H1 (cell line): ENCODE results near the gene MIGA1. TPM values are rescaled to one million over a fixed set of nuclear protein-coding genes. Genes with fewer than 3 reads are reported as not detected.

ENCODE experiments used
- BACH1 ChIP-seq: IDR thresholded peaks from 2 replicates; pipeline ENCODE4 v1.6.1; 2012; ENCODE audit warnings: low read length, improper control_type of control experiment
- CHD2 ChIP-seq: IDR thresholded peaks from 2 replicates; pipeline ENCODE4 v1.6.1; 2012; ENCODE audit warnings: low read length, improper control_type of control experiment
- EP300 ChIP-seq, 2 experiments: IDR thresholded peaks; 1 replicate in 1 of 2; 2 replicates in 1 of 2; pipeline ENCODE4 v1.6.1; 2011 to 2012; ENCODE audit warnings: low read depth in 2 of 2, low read length in 2 of 2, mild to moderate bottlenecking in 2 of 2, borderline replicate concordance in 1 of 2, inconsistent platforms in 1 of 2, moderate library complexity in 1 of 2
- PHF8 ChIP-seq: fragments of 200-600 bp; sonication (generic); conservative IDR thresholded peaks from 2 replicates; pipeline ENCODE4 v1.7.1; 2012; ENCODE audit warnings: low read depth, mild to moderate bottlenecking, inconsistent platforms, low read length, moderate library complexity
- polyA plus RNA-seq, 7 experiments: library from polyadenylated mRNA; depleted of rRNA in 3 of 7; stranded (reverse) in 5 of 7; unstranded in 2 of 7; fragments of >200 nt in 5 of 7; fragments of 200-250 nt in 2 of 7; gene quantifications; 1 replicate in 5 of 7; 2 replicates in 1 of 7; 4 replicates in 1 of 7; pipeline versions ENCODE4 v1.2.1 to v1.2.3, GENCODE V29; 2011 to 2013; ENCODE audit warnings: missing spikeins in 2 of 7, mixed read lengths in 2 of 7
- total RNA-seq: library from RNA; stranded (reverse); fragmentation: NEBNext Ultra II Directional; extraction: Animal tissue kit (Norgen Biotek cat#: 25700); gene quantifications from 2 replicates; pipeline ENCODE4 v1.2.1, GENCODE V29; 2021

The MIGA1 gene
- total and polyA plus RNA-seq, 2 of the 8 experiments (the other 6 are each of a cell fraction or from before 2014, with no cell fraction given): 0.95 to 7.0 TPM

GRCh38 chr1:77739235-77739634 is 40.2 kb upstream of the MIGA1 start (continued):
- no peak for TF ChIP-seq PHF8
- no peak for TF ChIP-seq EP300 (IDR thresholded peaks at IDR 0.05; ENCODE audit: borderline replicate concordance in 1 of 2, low read depth in 2 of 2, low read length in 2 of 2)
- no peak for TF ChIP-seq BACH1
- TF ChIP-seq CHD2: no peak
